ENCODE measurements around the gene SMPD3. TPM values are rescaled to one million over a fixed set of nuclear protein-coding genes. Genes with fewer than 3 reads are reported as not detected.

The SMPD3 gene
- total and polyA plus RNA-seq, 5 donors = 0.14 to 0.94 (median 0.43) TPM

DNA sequence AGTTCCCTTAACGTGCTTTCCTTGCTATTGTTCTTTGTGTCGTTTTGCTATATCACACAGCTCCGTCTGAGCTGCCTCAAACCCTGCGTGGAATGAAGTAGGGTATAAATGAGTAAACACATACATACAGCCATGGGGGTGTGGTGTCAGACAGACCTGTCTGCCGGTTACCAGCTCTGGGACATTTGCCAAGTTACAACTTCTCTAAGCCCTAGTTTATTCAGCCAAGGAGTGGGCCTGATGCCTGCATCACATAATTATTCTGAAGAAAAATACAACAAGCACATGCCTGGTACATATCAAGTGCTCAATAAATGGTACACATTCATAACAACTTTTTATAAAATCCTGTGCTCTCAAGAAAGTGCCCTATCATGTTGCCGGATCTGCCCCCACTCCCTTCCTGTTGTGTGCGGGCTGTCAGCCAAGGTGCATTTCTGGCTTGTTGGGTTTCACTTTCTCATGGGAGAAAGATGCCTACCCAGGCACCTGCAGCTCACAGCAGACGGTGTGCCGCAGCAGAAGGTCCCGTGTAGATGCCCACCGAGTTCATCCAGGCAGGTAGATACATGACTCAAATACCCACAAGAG is 30.5 kb downstream of the SMPD3 start:
- DNase-seq = peak in 1 of 3 donors; percentile 61
- H3K9me3 ChIP-seq (ENCODE audit: control insufficient read depth, low read length) = no peaks in the 10 kb centered on the region
- WGBS = 54% methylated on average over 11 of the region's 11 CpGs
- ATAC-seq = peak in 1 of 2 donors; percentile 34
- no peak overlapping the region for H3K4me3 ChIP-seq (ENCODE audit: low read length)
- intact Hi-C loops (cut with DNase I) = no loop called here
- H3K27me3 ChIP-seq (ENCODE audit: control insufficient read depth, insufficient read depth) = no peaks in the 10 kb centered on the region
- no peaks in the 10 kb centered on the region for H3K4me1 ChIP-seq (ENCODE audit: control insufficient read depth, insufficient read depth, low read length)
- no peak overlapping the region for H3K27ac ChIP-seq (ENCODE audit: low read length)

DNA sequence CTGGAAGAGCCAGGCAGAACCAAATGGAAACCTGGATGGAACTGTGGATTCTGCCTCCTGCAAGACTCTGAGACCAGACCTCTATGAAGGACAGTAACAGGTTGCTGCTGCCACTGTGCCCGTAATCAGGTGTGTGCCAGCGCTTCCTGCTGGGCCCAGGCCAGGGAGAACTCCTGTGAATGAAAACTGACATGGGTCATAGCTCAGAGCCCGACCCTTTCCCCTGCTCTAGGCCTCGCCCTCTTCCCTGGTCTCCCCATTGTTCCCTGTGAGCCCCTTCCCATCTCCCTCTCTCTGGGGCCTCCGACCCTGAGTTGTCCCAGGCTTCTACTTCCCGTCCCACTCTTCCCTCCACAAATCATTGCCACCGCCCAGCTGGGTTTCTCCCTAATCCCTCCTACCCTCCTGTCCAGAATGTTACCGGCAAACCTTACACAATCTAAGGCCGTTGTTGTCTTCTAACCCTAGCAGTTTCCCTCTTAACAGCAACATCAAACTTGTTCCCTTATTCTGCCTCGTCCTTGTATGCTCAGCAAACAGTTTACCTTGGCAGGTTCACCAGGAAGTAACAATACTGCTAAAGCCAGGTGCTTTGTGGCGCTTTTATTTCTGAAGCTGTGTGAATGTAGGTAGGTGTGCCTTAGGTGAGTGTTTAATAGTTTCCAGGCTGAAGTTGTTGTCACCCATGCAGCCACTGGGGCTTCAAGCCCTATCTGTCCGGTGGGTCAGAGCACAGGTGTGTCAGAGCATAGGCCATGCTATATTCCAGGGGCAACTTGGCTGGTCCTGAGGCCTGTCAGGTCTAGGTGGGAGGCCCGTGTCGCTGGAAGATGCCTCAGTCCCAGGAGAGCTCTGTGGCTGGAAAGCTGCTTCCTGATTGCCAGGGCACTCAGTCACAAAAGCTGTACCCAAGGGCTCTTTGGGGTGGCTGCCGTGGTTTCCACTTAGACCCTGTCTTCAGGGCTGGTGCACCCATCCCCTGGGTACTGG is 32.0 kb downstream of the SMPD3 start:
- WGBS = 78% methylated on average over 15 of the region's 15 CpGs

DNA sequence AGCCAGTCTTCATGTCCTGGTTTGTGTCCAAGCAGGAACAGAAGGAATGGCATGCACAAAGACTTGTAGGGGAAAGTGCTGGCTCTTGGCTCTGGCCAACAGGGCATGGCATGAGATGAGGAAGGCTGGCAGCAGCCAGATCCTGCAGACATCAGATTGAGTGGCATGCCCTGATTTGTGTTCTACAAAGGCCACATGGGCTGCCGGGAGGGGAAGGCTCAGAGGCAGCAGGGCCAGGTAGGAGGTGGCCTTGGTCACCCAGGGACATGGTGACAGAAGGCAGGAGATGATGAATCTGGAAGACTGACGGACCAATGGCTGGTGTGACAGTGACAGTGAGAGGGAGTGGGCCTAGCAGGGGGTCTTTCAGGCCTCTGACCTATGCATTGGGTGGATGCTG is 33.7 kb downstream of the SMPD3 start:
- no peaks in the 10 kb centered on the region for H3K27me3 ChIP-seq (ENCODE audit: control insufficient read depth, insufficient read depth)
- H3K9me3 ChIP-seq (ENCODE audit: control insufficient read depth, low read length) = no peaks in the 10 kb centered on the region
- intact Hi-C loops (cut with DNase I) = no loop called here
- H3K4me1 ChIP-seq (ENCODE audit: control insufficient read depth, insufficient read depth, low read length) = no peaks in the 10 kb centered on the region
- no peak overlapping the region for H3K27ac ChIP-seq (ENCODE audit: low read length)
- DNase-seq (no peak), ATAC-seq (no peak)
- no peak overlapping the region for H3K4me3 ChIP-seq (ENCODE audit: low read length)
- WGBS = 46% methylated on average over 2 of the region's 2 CpGs

More for the DNA sequence above, 32.0 kb downstream of the SMPD3 start:
- ATAC-seq (peak in 1 of 2 donors; percentile 29), DNase-seq (no peak)
- Histone ChIP-seq H3K4me1 (ENCODE audit: control insufficient read depth, insufficient read depth, low read length) (no peaks in the 10 kb centered on the region), H3K27me3 (ENCODE audit: control insufficient read depth, insufficient read depth) (no peaks in the 10 kb centered on the region), H3K4me3 (ENCODE audit: low read length) (no peak overlapping the region), H3K9me3 (ENCODE audit: control insufficient read depth, low read length) (no peaks in the 10 kb centered on the region), H3K27ac (ENCODE audit: low read length) (no peak overlapping the region)
- intact Hi-C loops (cut with DNase I) = no loop called here

DNA sequence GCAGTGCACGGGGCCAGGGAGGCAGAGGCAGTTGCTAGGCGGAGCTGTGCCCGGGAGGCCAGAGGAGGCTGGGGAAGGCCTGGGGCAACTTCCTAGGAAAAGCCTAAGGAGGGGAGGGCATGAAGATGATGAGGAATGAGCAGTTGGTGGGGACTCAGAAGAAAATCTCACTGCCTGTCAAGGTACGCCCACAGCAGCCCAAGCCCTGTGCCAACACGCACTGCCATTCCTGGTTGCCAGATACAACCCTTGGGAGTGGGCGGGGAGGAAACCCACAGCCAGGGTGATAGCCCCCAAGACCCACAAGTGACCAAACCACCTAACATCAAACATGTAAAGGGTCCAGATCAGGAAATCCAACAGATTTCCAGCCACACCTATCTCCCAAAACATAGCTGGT is 36.2 kb downstream of the SMPD3 start:
- no peaks in the 10 kb centered on the region for H3K9me3 ChIP-seq (ENCODE audit: control insufficient read depth, low read length)
- 90% methylated on average over 6 of the region's 6 CpGs for WGBS
- DNase-seq (no peak), ATAC-seq (no peak)
- no peak overlapping the region for H3K27ac ChIP-seq (ENCODE audit: low read length)
- intact Hi-C loops (cut with DNase I) = no loop called here
- no peaks in the 10 kb centered on the region for H3K27me3 ChIP-seq (ENCODE audit: control insufficient read depth, insufficient read depth)
- no peaks in the 10 kb centered on the region for H3K4me1 ChIP-seq (ENCODE audit: control insufficient read depth, insufficient read depth, low read length)
- H3K4me3 ChIP-seq (ENCODE audit: low read length) = no peak overlapping the region

DNA sequence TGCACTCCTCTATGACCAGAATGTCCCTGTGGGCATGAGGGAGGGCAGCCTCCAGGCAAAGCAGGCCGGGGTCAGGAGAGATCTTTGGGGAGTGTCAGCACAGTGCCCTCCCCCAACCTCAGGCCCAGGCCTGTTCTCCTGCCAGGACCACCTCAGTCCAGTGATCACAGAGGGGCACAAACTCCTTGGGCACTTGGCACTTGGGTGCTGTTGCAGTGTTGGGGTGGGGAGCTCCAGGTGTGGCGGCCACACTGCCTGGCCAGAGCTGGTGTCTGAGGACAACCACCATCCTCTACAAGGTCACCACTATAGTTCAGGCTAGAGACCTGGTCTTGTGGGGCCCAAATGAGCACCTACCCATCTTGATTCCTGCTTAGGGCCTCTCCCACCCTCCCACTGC is 37.2 kb downstream of the SMPD3 start:
- no peaks in the 10 kb centered on the region for H3K27me3 ChIP-seq (ENCODE audit: control insufficient read depth, insufficient read depth)

DNA sequence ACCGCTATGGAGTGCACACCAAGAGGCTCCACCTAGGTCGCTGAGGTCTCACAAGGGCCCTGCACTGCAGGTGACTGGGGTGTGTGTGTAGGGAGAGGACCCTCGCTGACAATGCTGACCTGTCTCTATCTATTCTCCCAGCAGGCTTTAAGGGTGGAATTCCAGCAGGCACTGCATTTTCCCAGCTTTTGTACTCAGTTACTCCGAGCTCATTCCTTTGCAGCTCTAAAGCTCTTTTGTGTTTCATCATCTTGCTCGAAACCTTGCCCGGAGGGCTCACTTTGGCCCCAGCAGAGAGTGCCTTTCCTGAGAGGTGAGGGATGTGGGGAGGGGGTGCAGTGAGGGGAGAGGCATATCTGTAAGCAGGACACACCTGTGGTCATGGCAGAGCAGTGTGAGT is 39.3 kb downstream of the SMPD3 start:
- Histone ChIP-seq H3K9me3 (ENCODE audit: control insufficient read depth, low read length) (no peaks in the 10 kb centered on the region), H3K27ac (ENCODE audit: low read length) (no peak overlapping the region), H3K27me3 (ENCODE audit: control insufficient read depth, insufficient read depth) (no peaks in the 10 kb centered on the region), H3K4me3 (ENCODE audit: low read length) (no peak overlapping the region), H3K4me1 (ENCODE audit: control insufficient read depth, insufficient read depth, low read length) (no peaks in the 10 kb centered on the region)
- ATAC-seq = no peak
- no peak for DNase-seq
- 53% methylated on average over 6 of the region's 6 CpGs for WGBS
- intact Hi-C loops (cut with DNase I) = no loop called here

More for the DNA sequence above, 37.2 kb downstream of the SMPD3 start:
- Histone ChIP-seq H3K4me3 (ENCODE audit: low read length) (no peak overlapping the region), H3K27ac (ENCODE audit: low read length) (no peak overlapping the region), H3K4me1 (ENCODE audit: control insufficient read depth, insufficient read depth, low read length) (no peaks in the 10 kb centered on the region), H3K9me3 (ENCODE audit: control insufficient read depth, low read length) (no peaks in the 10 kb centered on the region)
- WGBS = 87% methylated on average over 2 of the region's 2 CpGs
- no peak for DNase-seq
- peak in 1 of 2 donors; percentile 20 for ATAC-seq
- intact Hi-C loops (cut with DNase I) = no loop called here

DNA sequence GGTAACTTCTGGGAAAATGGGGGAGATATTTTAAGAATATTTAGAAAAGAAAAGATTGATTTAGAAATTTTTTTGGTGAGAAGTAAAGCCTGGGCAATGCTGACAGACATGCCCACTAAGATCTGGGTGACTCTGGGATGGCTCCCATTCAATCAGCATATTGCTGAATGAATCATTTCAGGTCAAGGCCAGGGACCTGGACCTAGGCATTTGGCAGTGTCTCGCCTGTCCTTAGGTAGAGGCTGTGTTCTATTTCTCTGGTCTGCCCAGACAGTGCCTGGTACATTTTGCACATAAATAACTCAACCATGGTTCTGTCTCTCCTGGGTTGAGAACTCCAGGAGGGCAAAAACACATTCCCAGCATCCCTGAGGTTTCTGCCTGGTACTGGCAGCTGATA is 39.9 kb downstream of the SMPD3 start:
- no peak for ATAC-seq
- Histone ChIP-seq H3K27me3 (ENCODE audit: control insufficient read depth, insufficient read depth) (no peaks in the 10 kb centered on the region), H3K9me3 (ENCODE audit: control insufficient read depth, low read length) (no peaks in the 10 kb centered on the region), H3K4me1 (ENCODE audit: control insufficient read depth, insufficient read depth, low read length) (no peaks in the 10 kb centered on the region), H3K4me3 (ENCODE audit: low read length) (no peak overlapping the region), H3K27ac (ENCODE audit: low read length) (no peak overlapping the region)
- WGBS = 90% methylated on average over 1 of the region's 1 CpG
- DNase-seq = no peak
- intact Hi-C loops (cut with DNase I) = no loop called here

DNA sequence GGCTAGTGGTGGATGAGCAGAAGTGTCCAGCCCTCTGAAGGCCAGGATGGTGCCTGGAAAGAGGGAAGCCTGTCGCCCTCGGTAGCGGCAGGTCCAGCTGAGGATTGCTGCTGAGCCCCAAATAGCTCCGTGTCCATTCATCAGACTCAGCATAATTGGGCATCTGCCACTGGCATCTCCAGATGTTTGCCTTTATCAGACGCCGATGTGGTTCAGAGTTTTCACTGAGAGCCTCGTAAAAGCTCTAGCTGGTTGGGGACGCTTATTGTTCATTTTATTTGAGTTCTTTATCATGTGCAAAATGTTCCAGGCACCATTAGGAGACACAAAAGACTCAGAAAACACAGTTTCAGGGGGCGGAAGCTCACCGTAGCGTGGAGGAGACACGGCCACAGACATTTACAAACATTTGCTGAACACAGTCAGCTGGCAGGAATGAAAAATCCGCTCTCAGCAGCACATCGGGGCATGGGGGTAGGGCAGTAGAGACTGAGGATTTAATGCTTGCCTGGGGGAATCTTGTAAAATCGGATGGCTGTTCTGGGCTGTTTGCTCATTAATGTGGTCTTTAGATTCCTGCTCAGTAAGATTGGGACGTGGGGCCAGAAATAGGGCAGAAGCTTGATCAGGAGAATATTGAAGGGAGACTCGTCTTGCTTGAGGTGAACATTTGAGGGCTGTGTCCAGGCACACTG is 41.7 kb downstream of the SMPD3 start:
- no peaks in the 10 kb centered on the region for H3K27me3 ChIP-seq (ENCODE audit: control insufficient read depth, insufficient read depth)
- no peak overlapping the region for H3K27ac ChIP-seq (ENCODE audit: low read length)
- intact Hi-C loops (cut with DNase I) = no loop called here
- DNase-seq (no peak), ATAC-seq (no peak)
- no peaks in the 10 kb centered on the region for H3K4me1 ChIP-seq (ENCODE audit: control insufficient read depth, insufficient read depth, low read length)
- H3K4me3 ChIP-seq (ENCODE audit: low read length) = no peak overlapping the region
- no peaks in the 10 kb centered on the region for H3K9me3 ChIP-seq (ENCODE audit: control insufficient read depth, low read length)
- WGBS = 58% methylated on average over 17 of the region's 17 CpGs

DNA sequence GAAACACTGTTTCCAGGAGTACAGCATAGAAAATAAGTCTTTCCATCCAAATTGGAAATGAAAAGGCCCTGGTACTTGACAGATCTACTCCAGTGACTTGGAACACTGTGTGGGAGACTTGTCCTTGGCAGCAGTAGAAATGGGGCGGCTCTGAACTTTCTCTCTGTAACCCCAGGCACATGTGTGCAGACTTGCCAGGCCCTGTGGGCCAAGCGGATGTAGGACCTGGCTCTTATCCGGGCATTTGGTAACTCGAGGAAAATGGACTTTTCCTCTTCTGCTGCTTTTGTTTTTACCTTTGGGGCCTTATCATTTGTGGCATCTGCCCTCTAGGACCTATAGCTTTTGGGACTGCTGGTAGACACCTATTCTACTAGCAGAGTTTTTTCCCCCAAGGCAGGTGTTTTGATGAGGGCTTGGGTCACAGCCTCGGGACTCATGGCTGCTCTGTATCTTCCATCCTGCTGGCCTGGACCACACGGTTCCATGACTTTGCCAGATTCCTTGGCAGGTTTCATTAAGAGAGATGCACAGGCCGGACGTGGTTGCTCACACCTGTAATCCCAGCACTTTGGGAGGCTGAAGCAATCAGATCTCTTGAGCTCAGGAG is 43.5 kb downstream of the SMPD3 start:
- ATAC-seq = no peak
- no peak overlapping the region for H3K27ac ChIP-seq (ENCODE audit: low read length)
- no peak for DNase-seq
- H3K4me1 ChIP-seq (ENCODE audit: control insufficient read depth, insufficient read depth, low read length) = no peaks in the 10 kb centered on the region
- 72% methylated on average over 8 of the region's 8 CpGs for WGBS
- intact Hi-C loops (cut with DNase I) = no loop called here
- H3K27me3 ChIP-seq (ENCODE audit: control insufficient read depth, insufficient read depth) = no peaks in the 10 kb centered on the region
- no peaks in the 10 kb centered on the region for H3K9me3 ChIP-seq (ENCODE audit: control insufficient read depth, low read length)
- no peak overlapping the region for H3K4me3 ChIP-seq (ENCODE audit: low read length)

DNA sequence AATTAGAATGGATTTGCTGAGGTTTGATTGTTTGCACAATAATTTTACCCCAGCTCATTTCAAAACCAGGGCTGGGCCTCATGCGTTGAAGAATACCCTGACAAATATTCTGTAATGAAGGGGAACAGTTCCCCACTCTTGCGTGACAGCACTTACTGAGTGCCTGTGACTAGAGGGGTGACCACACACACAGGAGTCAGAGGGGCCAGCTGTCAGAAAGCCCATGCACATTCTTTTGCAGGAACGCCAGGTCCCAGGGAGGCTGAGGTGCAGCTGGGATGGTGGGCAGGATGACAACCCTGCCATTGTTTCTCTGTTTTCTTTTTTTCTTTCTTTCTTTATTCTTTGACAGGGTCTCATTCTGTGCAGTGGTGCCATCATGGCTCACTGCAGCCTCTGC is 44.6 kb downstream of the SMPD3 start:
- 85% methylated on average over 3 of the region's 3 CpGs for WGBS
- H3K4me1 ChIP-seq (ENCODE audit: control insufficient read depth, insufficient read depth, low read length) = no peaks in the 10 kb centered on the region

DNA sequence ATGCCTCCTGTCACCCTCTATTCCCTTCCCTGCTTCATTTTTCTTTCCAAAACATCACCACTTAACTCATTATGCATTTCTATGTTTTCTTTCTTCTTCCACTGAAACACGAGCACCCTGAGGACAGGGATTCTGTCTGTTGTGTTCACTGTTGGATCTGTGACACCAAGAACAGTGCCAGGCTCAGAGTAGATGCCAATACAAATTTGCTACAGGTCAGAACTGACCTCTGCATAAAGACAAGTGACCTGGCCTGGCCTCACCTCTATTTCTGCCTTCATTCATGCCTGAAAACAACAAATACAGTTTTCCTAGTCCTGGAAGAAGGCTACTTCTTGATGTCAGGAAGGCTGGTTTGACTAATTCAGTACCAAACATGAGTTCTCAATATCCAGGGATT is 45.1 kb downstream of the SMPD3 start:
- no peak for DNase-seq
- H3K27ac ChIP-seq (ENCODE audit: low read length) = no peak overlapping the region
- no peak overlapping the region for H3K4me3 ChIP-seq (ENCODE audit: low read length)
- no peaks in the 10 kb centered on the region for H3K27me3 ChIP-seq (ENCODE audit: control insufficient read depth, insufficient read depth)
- WGBS = 59% methylated on average over 1 of the region's 1 CpG
- no peaks in the 10 kb centered on the region for H3K4me1 ChIP-seq (ENCODE audit: control insufficient read depth, insufficient read depth, low read length)
- ATAC-seq = no peak
- H3K9me3 ChIP-seq (ENCODE audit: control insufficient read depth, low read length) = no peaks in the 10 kb centered on the region
- intact Hi-C loops (cut with DNase I) = no loop called here

More for the DNA sequence above, 44.6 kb downstream of the SMPD3 start:
- Histone ChIP-seq H3K4me3 (ENCODE audit: low read length) (no peak overlapping the region), H3K27ac (ENCODE audit: low read length) (no peak overlapping the region), H3K9me3 (ENCODE audit: control insufficient read depth, low read length) (no peaks in the 10 kb centered on the region), H3K27me3 (ENCODE audit: control insufficient read depth, insufficient read depth) (no peaks in the 10 kb centered on the region)
- no peak for DNase-seq
- intact Hi-C loops (cut with DNase I) = no loop called here
- ATAC-seq = no peak
